ENCODE measurements around the gene GRP.

Gene GRP

GRCh38 chr18:59267503-59268126 lies 47.7 kb downstream of the GRP start:
- no peak for DNase-seq (ENCODE audit: low read depth, low spot score)

GRCh38 chr18:59268127-59268720 lies 48.3 kb downstream of the GRP start:
- no peak for DNase-seq (ENCODE audit: low read depth, low spot score)

GRCh38 chr18:59268721-59269562 lies 49.0 kb downstream of the GRP start:
- peak; percentile 38 for DNase-seq (ENCODE audit: low read depth, low spot score)

- no peak for DNase-seq (ENCODE audit: low read depth, low spot score)
Measured at GRCh38 chr18:59269563-59270119, 49.7 kb downstream of the GRP start.

- DNase-seq (ENCODE audit: low read depth, low spot score): no peak
Measured at GRCh38 chr18:59270689-59271257, 50.8 kb downstream of the GRP start.

- no peak for DNase-seq (ENCODE audit: low read depth, low spot score)
Measured at GRCh38 chr18:59271606-59272220, 51.8 kb downstream of the GRP start.

- peak; percentile 18 for DNase-seq (ENCODE audit: low read depth, low spot score)
Measured at GRCh38 chr18:59272221-59272888, 52.4 kb downstream of the GRP start.

- peak; percentile 36 for DNase-seq (ENCODE audit: low read depth, low spot score)
Measured at GRCh38 chr18:59272891-59273758, 53.2 kb downstream of the GRP start, which contains the start of gene RAX. Gene RAX (minus strand): TSS chr18:59273454. CDS start chr18:59273206, 248 bp downstream.

GRCh38 chr18:59273759-59274532 lies 54.0 kb downstream of the GRP start:
- no peak for DNase-seq (ENCODE audit: low read depth, low spot score)

GRCh38 chr18:59274533-59274928 lies 54.6 kb downstream of the GRP start:
- DNase-seq (ENCODE audit: low read depth, low spot score): no peak

GRCh38 chr18:59275406-59275949 lies 55.5 kb downstream of the GRP start:
- no peak for DNase-seq (ENCODE audit: low read depth, low spot score)

- DNase-seq (ENCODE audit: low read depth, low spot score): no peak
Measured at GRCh38 chr18:59276047-59276446, 56.1 kb downstream of the GRP start.

- no peak for DNase-seq (ENCODE audit: low read depth, low spot score)
Measured at GRCh38 chr18:59278793-59279192, 58.8 kb downstream of the GRP start.

- DNase-seq (ENCODE audit: low read depth, low spot score): no peak
Measured at GRCh38 chr18:59279193-59279592, 59.2 kb downstream of the GRP start.

- no peak for DNase-seq (ENCODE audit: low read depth, low spot score)
Measured at GRCh38 chr18:59279722-59280121, 59.8 kb downstream of the GRP start.
